ENCODE measurements around the gene TENT4A.
"Not testable (repeated sequence)": the region's sequence is repeated elsewhere in the genome, so short reads cannot be mapped to it uniquely, and the experiment has no call there.

TENT4A gene

GRCh38 chr5:6713274-6714225 lies at the start of gene TENT4A:
TENT4A (plus strand) TSS chr5:6713432; CDS start chr5:6713984, 552 bp downstream.
- ATAC-seq = peak; percentile 58
- H3K4me1 Mint-ChIP-seq = peaks cover 55% of the 10 kb centered on the region

GRCh38 chr5:6666762-6667161 lies 46.5 kb upstream of the TENT4A start:
- H3K36me3 Mint-ChIP-seq = peaks cover 7% of the 10 kb centered on the region
- no peaks in the 10 kb centered on the region for H3K9me3 Mint-ChIP-seq

More at GRCh38 chr5:6713274-6714225, at the start of gene TENT4A:
- no peaks in the 10 kb centered on the region for H3K9me3 Mint-ChIP-seq
- peaks cover 44% of the 10 kb centered on the region for H3K36me3 Mint-ChIP-seq
- peak within 1 kb of the TSS; percentile 94 for H3K27ac Mint-ChIP-seq
- peak within 1 kb of the TSS; percentile 80 for H3K4me3 Mint-ChIP-seq
- DNase-seq (ENCODE audit: low spot score in 2 of 2) = no peak

GRCh38 chr5:6667648-6668047 lies 45.6 kb upstream of the TENT4A start:
- peaks cover 7% of the 10 kb centered on the region for H3K36me3 Mint-ChIP-seq
- H3K4me3 Mint-ChIP-seq = no peak overlapping the region
- H3K9me3 Mint-ChIP-seq = no peaks in the 10 kb centered on the region
- no peak overlapping the region for H3K27ac Mint-ChIP-seq
- DNase-seq (ENCODE audit: low spot score in 2 of 2) (no peak), ATAC-seq (no peak)
- no peaks in the 10 kb centered on the region for H3K4me1 Mint-ChIP-seq

More at GRCh38 chr5:6666762-6667161, 46.5 kb upstream of the TENT4A start:
- H3K4me1 Mint-ChIP-seq = no peaks in the 10 kb centered on the region
- no peak overlapping the region for H3K27ac Mint-ChIP-seq
- no peak overlapping the region for H3K4me3 Mint-ChIP-seq
- DNase-seq (ENCODE audit: low spot score in 2 of 2) (no peak), ATAC-seq (no peak)

- not testable (repeated sequence) for H3K9me3 Mint-ChIP-seq; ATAC-seq; H3K4me3 Mint-ChIP-seq; H3K27ac Mint-ChIP-seq; DNase-seq (ENCODE audit: low spot score in 2 of 2); H3K4me1 Mint-ChIP-seq; H3K36me3 Mint-ChIP-seq
These were observed 44.5 kb upstream of the TENT4A start for GRCh38 chr5:6668717-6669116.

GRCh38 chr5:6673031-6673430 lies 40.2 kb upstream of the TENT4A start:
- Mint-ChIP-seq H3K36me3 (peaks cover 7% of the 10 kb centered on the region), H3K4me1 (no peaks in the 10 kb centered on the region), H3K27ac (no peak overlapping the region), H3K4me3 (no peak overlapping the region), H3K9me3 (no peaks in the 10 kb centered on the region)
- ATAC-seq (no peak), DNase-seq (ENCODE audit: low spot score in 2 of 2) (no peak)

- no peaks in the 10 kb centered on the region for H3K9me3 Mint-ChIP-seq
- H3K36me3 Mint-ChIP-seq = peaks cover 7% of the 10 kb centered on the region
- no peak overlapping the region for H3K4me3 Mint-ChIP-seq
- no peak for ATAC-seq
- H3K27ac Mint-ChIP-seq = no peak overlapping the region
- DNase-seq (ENCODE audit: low spot score in 2 of 2) = no peak
- H3K4me1 Mint-ChIP-seq = no peaks in the 10 kb centered on the region
These were observed 39.3 kb upstream of the TENT4A start for GRCh38 chr5:6673963-6674362.

GRCh38 chr5:6674421-6674820 lies 38.8 kb upstream of the TENT4A start:
- Mint-ChIP-seq H3K4me3 (no peak overlapping the region), H3K27ac (no peak overlapping the region), H3K36me3 (peaks cover 7% of the 10 kb centered on the region), H3K4me1 (no peaks in the 10 kb centered on the region), H3K9me3 (no peaks in the 10 kb centered on the region)
- DNase-seq (ENCODE audit: low spot score in 2 of 2) (no peak), ATAC-seq (no peak)

GRCh38 chr5:6674886-6675285 lies 38.3 kb upstream of the TENT4A start:
- H3K27ac Mint-ChIP-seq = no peak overlapping the region
- H3K9me3 Mint-ChIP-seq = no peaks in the 10 kb centered on the region

GRCh38 chr5:6675784-6676491 lies 37.3 kb upstream of the TENT4A start:
- no peak overlapping the region for H3K4me3 Mint-ChIP-seq
- H3K9me3 Mint-ChIP-seq = no peaks in the 10 kb centered on the region
- H3K36me3 Mint-ChIP-seq = no peaks in the 10 kb centered on the region
- ATAC-seq = no peak
- H3K27ac Mint-ChIP-seq = no peak overlapping the region
- H3K4me1 Mint-ChIP-seq = no peaks in the 10 kb centered on the region
- DNase-seq (ENCODE audit: low spot score in 2 of 2) = no peak

More at GRCh38 chr5:6674886-6675285, 38.3 kb upstream of the TENT4A start:
- DNase-seq (ENCODE audit: low spot score in 2 of 2) = no peak
- no peaks in the 10 kb centered on the region for H3K4me1 Mint-ChIP-seq
- no peak overlapping the region for H3K4me3 Mint-ChIP-seq
- peaks cover 7% of the 10 kb centered on the region for H3K36me3 Mint-ChIP-seq
- no peak for ATAC-seq

- H3K36me3 Mint-ChIP-seq = no peaks in the 10 kb centered on the region
- H3K4me1 Mint-ChIP-seq = peaks cover 3% of the 10 kb centered on the region
- H3K9me3 Mint-ChIP-seq = no peaks in the 10 kb centered on the region
These were observed 36.5 kb upstream of the TENT4A start for GRCh38 chr5:6676702-6677101.

GRCh38 chr5:6678385-6678784 lies 34.8 kb upstream of the TENT4A start:
- H3K4me1 Mint-ChIP-seq = peaks cover 6% of the 10 kb centered on the region
- DNase-seq (ENCODE audit: low spot score in 2 of 2) (no peak), ATAC-seq (no peak)
- no peak overlapping the region for H3K4me3 Mint-ChIP-seq
- no peak overlapping the region for H3K27ac Mint-ChIP-seq
- no peaks in the 10 kb centered on the region for H3K36me3 Mint-ChIP-seq
- H3K9me3 Mint-ChIP-seq = no peaks in the 10 kb centered on the region

More at GRCh38 chr5:6676702-6677101, 36.5 kb upstream of the TENT4A start:
- DNase-seq (ENCODE audit: low spot score in 2 of 2) (no peak), ATAC-seq (no peak)
- Mint-ChIP-seq H3K4me3 (no peak overlapping the region), H3K27ac (no peak overlapping the region)

- Mint-ChIP-seq H3K9me3 (no peaks in the 10 kb centered on the region), H3K36me3 (no peaks in the 10 kb centered on the region), H3K4me1 (peaks cover 6% of the 10 kb centered on the region), H3K27ac (no peak overlapping the region), H3K4me3 (no peak overlapping the region)
- DNase-seq (ENCODE audit: low spot score in 2 of 2) (no peak), ATAC-seq (no peak)
These were observed 32.3 kb upstream of the TENT4A start for GRCh38 chr5:6680922-6681321.

- H3K4me1 Mint-ChIP-seq = peaks cover 10% of the 10 kb centered on the region
- no peaks in the 10 kb centered on the region for H3K36me3 Mint-ChIP-seq
- H3K9me3 Mint-ChIP-seq = no peaks in the 10 kb centered on the region
- no peak overlapping the region for H3K4me3 Mint-ChIP-seq
- DNase-seq (ENCODE audit: low spot score in 2 of 2) (no peak), ATAC-seq (no peak)
- no peak overlapping the region for H3K27ac Mint-ChIP-seq
These were observed 31.6 kb upstream of the TENT4A start for GRCh38 chr5:6681682-6682081.

- DNase-seq (ENCODE audit: low spot score in 2 of 2) = no peak
- ATAC-seq = peak; percentile 8
- H3K4me1 Mint-ChIP-seq = peaks cover 14% of the 10 kb centered on the region
- no peaks in the 10 kb centered on the region for H3K9me3 Mint-ChIP-seq
- H3K36me3 Mint-ChIP-seq = no peaks in the 10 kb centered on the region
- no peak overlapping the region for H3K4me3 Mint-ChIP-seq
- H3K27ac Mint-ChIP-seq = no peak overlapping the region
These were observed 31.0 kb upstream of the TENT4A start for GRCh38 chr5:6682239-6682638.

GRCh38 chr5:6683241-6683640 lies 30.0 kb upstream of the TENT4A start:
- Mint-ChIP-seq H3K36me3 (no peaks in the 10 kb centered on the region), H3K4me1 (peaks cover 20% of the 10 kb centered on the region), H3K27ac (no peak overlapping the region), H3K9me3 (no peaks in the 10 kb centered on the region), H3K4me3 (no peak overlapping the region)
- no peak for ATAC-seq
- no peak for DNase-seq (ENCODE audit: low spot score in 2 of 2)

GRCh38 chr5:6684075-6684474 lies 29.2 kb upstream of the TENT4A start:
- no peak overlapping the region for H3K4me3 Mint-ChIP-seq
- ATAC-seq (no peak), DNase-seq (ENCODE audit: low spot score in 2 of 2) (no peak)
- H3K27ac Mint-ChIP-seq = no peak overlapping the region
- peaks cover 20% of the 10 kb centered on the region for H3K4me1 Mint-ChIP-seq
- no peaks in the 10 kb centered on the region for H3K9me3 Mint-ChIP-seq
- no peaks in the 10 kb centered on the region for H3K36me3 Mint-ChIP-seq

Data from stimulated activated effector memory CD8-positive, alpha-beta T cell treated with anti-CD3 and anti-CD28 coated beads, Interleukin-12 subunit alpha, Interleukin-12 subunit beta, amount 100 ng/mL, for 72 hours (primary cell).